Neuronal stem cell (in vitro differentiated cells): Measurements from ENCODE around the gene FAM20A.
A peak's percentile ranks its signal among the peaks of the same experiment; 100 is the strongest.

Source experiments
- DNase-seq: peaks from one replicate; pipeline ENCODE4 v3.0.0-alpha.2; 2013; ENCODE audit warnings: low spot score
- H2AFZ ChIP-seq: one replicate; pipeline ENCODE4 v1.6.1; 2013; ENCODE audit warnings: mild to moderate bottlenecking, low read length, inconsistent platforms
- H2AK5ac ChIP-seq: 2 replicates; pipeline ENCODE4 v1.6.1; 2013; ENCODE audit warnings: low read depth, mild to moderate bottlenecking, inconsistent platforms, low read length, moderate library complexity, mixed read lengths
- H2BK120ac ChIP-seq: 2 replicates; pipeline ENCODE4 v1.6.1; 2013; ENCODE audit warnings: low read depth, mild to moderate bottlenecking, inconsistent platforms, low read length, moderate library complexity, mixed read lengths
- H2BK12ac ChIP-seq: one replicate; pipeline ENCODE4 v1.6.1; 2013; ENCODE audit warnings: low read length, inconsistent platforms
- H2BK15ac ChIP-seq: 2 replicates; pipeline ENCODE4 v1.6.1; 2013; ENCODE audit warnings: mild to moderate bottlenecking, low read length, inconsistent platforms, mixed read lengths
- H2BK5ac ChIP-seq: one replicate; pipeline ENCODE4 v1.6.1; 2013; ENCODE audit warnings: inconsistent platforms, mild to moderate bottlenecking, low read length, moderate library complexity
- H3K14ac ChIP-seq: one replicate; pipeline ENCODE4 v1.6.1; 2013; ENCODE audit warnings: low read length, inconsistent platforms
- H3K18ac ChIP-seq: 2 replicates; pipeline ENCODE4 v1.6.1; 2013; ENCODE audit warnings: low read length, inconsistent platforms
- H3K23ac ChIP-seq: 2 replicates; pipeline ENCODE4 v1.6.1; 2013; ENCODE audit warnings: low read depth, mild to moderate bottlenecking, mixed read lengths, low read length, inconsistent platforms; ENCODE audit not compliant: poor library complexity
- H3K27ac ChIP-seq: replicated peaks from 3 replicates; pipeline ENCODE4 v1.5.1; 2013; ENCODE audit warnings: low read length, inconsistent platforms
- H3K27me3 ChIP-seq, 3 experiments: 2 replicates each; pipeline ENCODE4 v1.6.1; 2013; ENCODE audit warnings: low read length in 3 of 3, mild to moderate bottlenecking in 2 of 3, inconsistent platforms in 1 of 3, low read depth in 1 of 3, mixed read lengths in 1 of 3, moderate library complexity in 1 of 3; ENCODE audit not compliant: control insufficient read depth in 3 of 3, insufficient read depth in 3 of 3
- H3K36me3 ChIP-seq, 2 donors: replicated peaks in 1 of 2; 2 replicates each; pipeline ENCODE4 v1.6.1; 2013; ENCODE audit warnings: low read length in 2 of 2; ENCODE audit not compliant: control insufficient read depth in 2 of 2, insufficient read depth in 2 of 2
- H3K4ac ChIP-seq: 2 replicates; pipeline ENCODE4 v1.6.1; 2013; ENCODE audit warnings: inconsistent platforms, mild to moderate bottlenecking, low read length, moderate library complexity
- H3K4me1 ChIP-seq, 2 donors: 1 replicate in 1 of 2; 2 replicates in 1 of 2; pipeline ENCODE4 v1.6.1; 2013; ENCODE audit warnings: low read length in 2 of 2, low read depth in 1 of 2; ENCODE audit not compliant: control insufficient read depth in 2 of 2, insufficient read depth in 1 of 2
- H3K4me2 ChIP-seq: one replicate; pipeline ENCODE4 v1.6.1; 2013; ENCODE audit warnings: mild to moderate bottlenecking, low read length, inconsistent platforms; ENCODE audit not compliant: insufficient read depth, poor library complexity, severe bottlenecking
- H3K4me3 ChIP-seq, 2 donors: 2 replicates each; pipeline ENCODE4 v1.5.1; 2013; ENCODE audit warnings: low read length in 2 of 2, mild to moderate bottlenecking in 2 of 2, inconsistent platforms in 1 of 2, moderate library complexity in 1 of 2
- H3K79me1 ChIP-seq: one replicate; pipeline ENCODE4 v1.6.1; 2013; ENCODE audit warnings: low read depth, mild to moderate bottlenecking, inconsistent platforms, low read length, moderate library complexity
- H3K9ac ChIP-seq: one replicate; pipeline ENCODE4 v1.6.1; 2013; ENCODE audit warnings: mild to moderate bottlenecking, low read depth, low read length, inconsistent platforms; ENCODE audit not compliant: poor library complexity
- H3K9me3 ChIP-seq, 2 donors: replicated peaks in 1 of 2; 2 replicates each; pipeline versions ENCODE3 to v1.6.1; 2013; ENCODE audit warnings: low read length in 2 of 2, mild to moderate bottlenecking in 2 of 2, inconsistent platforms in 1 of 2, low read depth in 1 of 2, mixed read lengths in 1 of 2, moderate library complexity in 1 of 2; ENCODE audit not compliant: control insufficient read depth in 2 of 2, insufficient read depth in 1 of 2
- H4K8ac ChIP-seq: one replicate; pipeline ENCODE4 v1.6.1; 2013; ENCODE audit warnings: low read depth, mild to moderate bottlenecking, inconsistent platforms, low read length, moderate library complexity
- H4K91ac ChIP-seq: one replicate; pipeline ENCODE4 v1.6.1; 2013; ENCODE audit warnings: low read length, low read depth, mild to moderate bottlenecking, inconsistent platforms; ENCODE audit not compliant: poor library complexity
- WGBS, 2 donors: extraction: QIAGEN DNeasy Blood & Tissue Kit; methylation state at CpG; one replicate each; pipeline ENCODE4 v1.1.7; 2013; ENCODE audit warnings: missing lambda C conversion rate in 2 of 2, mixed read lengths in 1 of 2; ENCODE audit not compliant: insufficient read length in 2 of 2, insufficient replicate concordance in 1 of 2; ENCODE audit errors: extremely low coverage in 2 of 2; 5-methylcytosine and 5-hydroxymethylcytosine counted together

Gene FAM20A

DNA sequence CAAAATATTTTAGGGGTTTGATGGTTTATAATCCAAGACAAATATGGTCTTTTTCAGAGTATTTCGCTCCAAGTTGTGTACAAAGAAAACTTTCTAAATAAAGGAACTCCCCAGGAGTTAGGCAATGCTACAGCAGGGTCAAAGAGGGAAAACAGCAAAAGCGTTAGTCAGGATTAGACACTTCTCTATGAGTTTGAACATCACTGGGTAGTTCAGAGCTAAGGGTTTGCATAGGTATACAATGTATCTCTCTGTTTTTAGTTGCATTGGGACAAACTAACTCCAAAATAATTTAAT lies 34.8 kb downstream of the FAM20A start:
- H3K18ac ChIP-seq: no peak overlapping the region
- no peaks in the 10 kb centered on the region for H3K79me1 ChIP-seq
- no peak overlapping the region for H3K14ac ChIP-seq
- no peak overlapping the region for H3K27ac ChIP-seq
- no peaks in the 10 kb centered on the region for H3K4me1 ChIP-seq
- no peak overlapping the region for H3K4me3 ChIP-seq
- no peak overlapping the region for H3K4me2 ChIP-seq
- H3K4ac ChIP-seq: no peak overlapping the region
- H2AFZ ChIP-seq: no peak overlapping the region
- no peak overlapping the region for H4K91ac ChIP-seq
- no peaks in the 10 kb centered on the region for H3K9me3 ChIP-seq
- H3K27me3 ChIP-seq: peaks cover 0 to 24% (median 0%) of the 10 kb centered on the region in 3 experiments
- no peak overlapping the region for H2BK12ac ChIP-seq
- WGBS, 2 donors: no CpG with 5 or more reads among the region's 2 CpGs
- H3K9ac ChIP-seq: no peak overlapping the region
- DNase-seq: no peak
- no peak overlapping the region for H4K8ac ChIP-seq
- no peak overlapping the region for H2AK5ac ChIP-seq
- no peak overlapping the region for H2BK120ac ChIP-seq
- no peak overlapping the region for H2BK5ac ChIP-seq
- no peak overlapping the region for H3K23ac ChIP-seq
- H2BK15ac ChIP-seq: no peak overlapping the region
- no peaks in the 10 kb centered on the region for H3K36me3 ChIP-seq

DNA sequence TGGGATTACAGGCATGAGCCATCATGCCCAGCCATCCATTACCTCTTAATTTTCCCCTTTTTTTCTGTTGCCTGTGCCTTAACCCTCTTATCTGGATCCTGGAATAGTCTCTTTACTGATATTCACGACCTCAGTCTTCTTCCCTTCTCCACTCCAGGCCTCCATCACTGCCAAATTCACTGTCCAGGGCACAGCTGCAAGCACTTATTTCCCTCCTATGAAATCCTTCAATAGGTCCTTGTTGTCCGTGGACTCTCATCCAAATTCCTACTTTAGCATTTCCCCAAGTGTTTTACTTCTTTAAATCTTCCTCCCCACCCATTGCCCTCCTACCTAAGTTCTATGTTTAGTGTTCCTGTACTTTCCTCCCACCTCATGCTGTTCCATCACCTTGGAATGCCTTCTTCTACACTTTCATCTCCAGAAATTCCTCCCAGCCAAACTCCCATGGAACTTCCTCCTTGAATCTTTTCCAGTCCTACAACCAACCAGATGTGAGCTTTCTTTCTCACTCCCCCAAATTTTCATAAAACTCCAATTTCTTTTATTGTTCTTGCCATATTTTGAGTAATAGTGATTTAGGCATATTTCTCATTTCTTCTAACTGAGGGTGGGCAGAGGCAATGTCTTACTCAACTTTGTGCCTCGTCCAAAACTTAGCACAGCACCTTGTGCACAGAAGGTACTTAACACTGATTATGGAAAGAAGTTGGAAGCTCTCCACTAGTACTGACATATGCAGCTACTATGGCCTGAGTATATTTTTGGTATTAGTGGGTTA lies 35.3 kb downstream of the FAM20A start:
- H3K27ac ChIP-seq: no peak overlapping the region
- H3K4ac ChIP-seq: no peak overlapping the region
- H2BK12ac ChIP-seq: no peak overlapping the region
- H3K9me3 ChIP-seq: no peaks in the 10 kb centered on the region
- no peak overlapping the region for H2AK5ac ChIP-seq
- no peak for DNase-seq
- no peak overlapping the region for H3K4me2 ChIP-seq
- no peak overlapping the region for H4K91ac ChIP-seq
- no peak overlapping the region for H3K14ac ChIP-seq
- H3K4me3 ChIP-seq: no peak overlapping the region
- H3K23ac ChIP-seq: no peak overlapping the region
- no peak overlapping the region for H3K18ac ChIP-seq
- no peak overlapping the region for H2BK120ac ChIP-seq
- no peaks in the 10 kb centered on the region for H3K79me1 ChIP-seq
- H2AFZ ChIP-seq: no peak overlapping the region
- WGBS, 2 donors: no CpG with 5 or more reads among the region's 3 CpGs
- no peak overlapping the region for H2BK5ac ChIP-seq
- no peaks in the 10 kb centered on the region for H3K4me1 ChIP-seq
- no peak overlapping the region for H4K8ac ChIP-seq
- no peak overlapping the region for H3K9ac ChIP-seq
- H2BK15ac ChIP-seq: no peak overlapping the region
- peaks cover 0 to 24% (median 0%) of the 10 kb centered on the region in 3 experiments for H3K27me3 ChIP-seq
- no peaks in the 10 kb centered on the region for H3K36me3 ChIP-seq

- H3K79me1 ChIP-seq: no peaks in the 10 kb centered on the region
- no peak overlapping the region for H2BK12ac ChIP-seq
- no CpG with 5 or more reads among the region's 8 CpGs for WGBS, 2 donors
- H3K14ac ChIP-seq: no peak overlapping the region
- no peak overlapping the region for H3K4me3 ChIP-seq
- no peak overlapping the region for H3K4me2 ChIP-seq
- peaks cover 0 to 24% (median 0%) of the 10 kb centered on the region in 3 experiments for H3K27me3 ChIP-seq
- no peak overlapping the region for H2BK5ac ChIP-seq
- H3K4ac ChIP-seq: no peak overlapping the region
- DNase-seq: no peak
- H2BK15ac ChIP-seq: no peak overlapping the region
- no peak overlapping the region for H2AK5ac ChIP-seq
- H3K27ac ChIP-seq: no peak overlapping the region
- H4K91ac ChIP-seq: no peak overlapping the region
- no peaks in the 10 kb centered on the region for H3K9me3 ChIP-seq
- H3K23ac ChIP-seq: peak overlapping the region; percentile 56
- no peak overlapping the region for H2BK120ac ChIP-seq
- no peak overlapping the region for H3K18ac ChIP-seq
- no peak overlapping the region for H4K8ac ChIP-seq
- no peak overlapping the region for H3K9ac ChIP-seq
- H3K36me3 ChIP-seq: no peaks in the 10 kb centered on the region
- H3K4me1 ChIP-seq: no peaks in the 10 kb centered on the region
- H2AFZ ChIP-seq: no peak overlapping the region
These were observed 36.6 kb downstream of the FAM20A start for GRCh38 chr17:68564415-68565111.

DNA sequence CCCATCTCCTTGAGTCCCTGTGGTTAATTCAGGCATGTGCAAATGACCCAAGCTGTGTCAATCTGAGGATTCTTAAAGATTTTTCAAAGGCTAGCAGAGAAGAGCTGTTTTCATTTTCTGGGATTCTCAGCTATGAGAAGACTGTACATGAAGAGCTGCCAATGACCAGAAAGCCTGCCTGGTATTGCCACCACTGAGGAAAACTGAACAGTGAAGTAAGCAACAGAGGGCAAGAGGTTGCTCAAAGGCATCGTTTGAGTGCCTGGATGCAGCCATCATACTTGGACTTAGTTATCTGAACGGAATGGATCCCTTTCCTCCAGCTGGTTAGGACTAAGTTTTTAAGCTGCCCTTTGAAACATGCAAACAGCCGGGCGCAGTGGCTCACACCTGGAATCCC lies 38.4 kb downstream of the FAM20A start:
- no peak overlapping the region for H3K9ac ChIP-seq
- no peak overlapping the region for H2BK120ac ChIP-seq
- no peak overlapping the region for H2BK12ac ChIP-seq
- H3K27me3 ChIP-seq: peaks cover 0 to 23% (median 0%) of the 10 kb centered on the region in 3 experiments
- H3K4me2 ChIP-seq: no peak overlapping the region
- no peak overlapping the region for H3K27ac ChIP-seq
- no peak overlapping the region for H3K4ac ChIP-seq
- H2AFZ ChIP-seq: no peak overlapping the region
- H3K18ac ChIP-seq: no peak overlapping the region
- H3K14ac ChIP-seq: no peak overlapping the region
- no peak overlapping the region for H3K23ac ChIP-seq
- no peak overlapping the region for H3K4me3 ChIP-seq
- H4K8ac ChIP-seq: no peak overlapping the region
- H3K36me3 ChIP-seq: no peaks in the 10 kb centered on the region
- DNase-seq: no peak
- peaks cover 6 to 7% of the 10 kb centered on the region in 2 donors for H3K4me1 ChIP-seq
- no peaks in the 10 kb centered on the region for H3K79me1 ChIP-seq
- H4K91ac ChIP-seq: no peak overlapping the region
- H2AK5ac ChIP-seq: no peak overlapping the region
- H2BK15ac ChIP-seq: no peak overlapping the region
- H3K9me3 ChIP-seq: no peaks in the 10 kb centered on the region
- H2BK5ac ChIP-seq: no peak overlapping the region
- WGBS, 2 donors: no CpG with 5 or more reads among the region's 4 CpGs
